Fibroblast of mammary gland (primary cell): ENCODE data around the gene ZNF467.

Source experiments
- DNase-seq: peaks from one replicate; pipeline ENCODE4 v3.0.0-alpha.2; 2010; ENCODE audit warnings: low read depth
- H3K4me3 ChIP-seq: 2 replicates; pipeline ENCODE4 v1.5.1; 2011; ENCODE audit warnings: low read depth, mild to moderate bottlenecking, low read length, moderate library complexity; ENCODE audit not compliant: control insufficient read depth
- CTCF ChIP-seq: conservative IDR thresholded peaks from 2 replicates; pipeline ENCODE4 v1.5.1; 2011; ENCODE audit warnings: low read depth, low read length, inconsistent platforms; ENCODE audit not compliant: control insufficient read depth, insufficient read depth

ZNF467 gene

GRCh38 chr7:149815661-149816266 lies 42.4 kb upstream of the ZNF467 start:
- DNase-seq = no peak
- TF ChIP-seq CTCF = no peak
- H3K4me3 ChIP-seq = no peak overlapping the region

GRCh38 chr7:149815121-149815520 lies 41.7 kb upstream of the ZNF467 start:
- H3K4me3 ChIP-seq = no peak overlapping the region
- DNase-seq = no peak
- TF ChIP-seq CTCF = no peak

GRCh38 chr7:149814494-149814893 lies 41.1 kb upstream of the ZNF467 start:
- no peak for TF ChIP-seq CTCF
- DNase-seq = no peak

GRCh38 chr7:149813254-149814035 lies 40.1 kb upstream of the ZNF467 start:
- no peak overlapping the region for H3K4me3 ChIP-seq
- no peak for DNase-seq
- TF ChIP-seq CTCF = no peak

More at GRCh38 chr7:149814494-149814893, 41.1 kb upstream of the ZNF467 start:
- no peak overlapping the region for H3K4me3 ChIP-seq

GRCh38 chr7:149811831-149812490 lies 38.6 kb upstream of the ZNF467 start:
- no peak for TF ChIP-seq CTCF
- no peak for DNase-seq

GRCh38 chr7:149811221-149811620 lies 37.8 kb upstream of the ZNF467 start:
- no peak overlapping the region for H3K4me3 ChIP-seq
- peak; percentile 4 for DNase-seq
- peak; percentile 31 for TF ChIP-seq CTCF

More at GRCh38 chr7:149811831-149812490, 38.6 kb upstream of the ZNF467 start:
- no peak overlapping the region for H3K4me3 ChIP-seq
